ENCODE results near the gene YWHAE. TPM values are rescaled to one million over a fixed set of nuclear protein-coding genes. Genes with fewer than 3 reads are reported as not detected.

Gene YWHAE
- total RNA-seq, 1 experiment from 2014 or later, result 537 TPM

GRCh38 chr17:1322480-1322879 lies 77.5 kb downstream of the YWHAE start:
- Histone ChIP-seq H3K4me3 (ENCODE audit: low read depth in 2 of 2, low read length in 2 of 2) (no peak overlapping the region), H3K27ac (ENCODE audit: low read length) (no peak overlapping the region), H3K27me3 (ENCODE audit: control insufficient read depth, insufficient read depth, low read length) (no peaks in the 10 kb centered on the region), H3K9me3 (ENCODE audit: control insufficient read depth, insufficient read depth, low read depth, low read length) (no peaks in the 10 kb centered on the region), H3K36me3 (ENCODE audit: control insufficient read depth, insufficient read depth, low read length) (no peaks in the 10 kb centered on the region), H3K4me1 (ENCODE audit: control insufficient read depth, insufficient read depth, low read length) (no peaks in the 10 kb centered on the region)
- no peak for DNase-seq (ENCODE audit: low read depth, low spot score)
- ATAC-seq, result no peak
- CTCF ChIA-PET, result no interaction called here
- POLR2A ChIA-PET, result no interaction called here
- no TSS peak for BruUV-seq (replicated peaks)
- in situ Hi-C loops (cut with HindIII; ENCODE audit: low pct_unique_long_range_greater_than_20kb, low sequenced_read_pairs) (no loop called here), intact Hi-C loops (cut with micrococcal nuclease; ENCODE audit: unreplicated experiment) (loop anchor here (5.0 kb wide), 1 partner anchor 65 kb away; no protein-coding TSS in a partner anchor)
- no peak for TF ChIP-seq TCF7L2 (IDR thresholded peaks at IDR 0.05; ENCODE audit: low read depth, low read length)
- TF ChIP-seq POLR2AphosphoS5 (IDR thresholded peaks at IDR 0.05; ENCODE audit: low read depth, low read length), result no peak
- TF ChIP-seq REST (IDR thresholded peaks at IDR 0.05; ENCODE audit: insufficient read depth in 1 of 2, low read depth in 2 of 2, low read length in 1 of 2), result no peak
- TF ChIP-seq SIN3A (IDR thresholded peaks at IDR 0.05; ENCODE audit: borderline replicate concordance, insufficient read depth, low read depth, low read length), result no peak
- TF ChIP-seq CTCF (IDR thresholded peaks at IDR 0.05), result no peak

- H3K27ac ChIP-seq (ENCODE audit: low read length), result no peak overlapping the region
- POLR2A ChIA-PET, result no interaction called here
- no peaks in the 10 kb centered on the region for H3K4me1 ChIP-seq (ENCODE audit: control insufficient read depth, insufficient read depth, low read length)
- H3K9me3 ChIP-seq (ENCODE audit: control insufficient read depth, insufficient read depth, low read depth, low read length), result no peaks in the 10 kb centered on the region
- no peak overlapping the region for H3K4me3 ChIP-seq (ENCODE audit: low read depth in 2 of 2, low read length in 2 of 2)
- ATAC-seq, result no peak
- no peaks in the 10 kb centered on the region for H3K36me3 ChIP-seq (ENCODE audit: control insufficient read depth, insufficient read depth, low read length)
- CTCF ChIA-PET, result no interaction called here
- BruUV-seq (replicated peaks), result no TSS peak
- no peak for DNase-seq (ENCODE audit: low read depth, low spot score)
- intact Hi-C loops (cut with micrococcal nuclease; ENCODE audit: unreplicated experiment), result loop anchor here (5.0 kb wide), 1 partner anchor 65 kb away; no protein-coding TSS in a partner anchor
- in situ Hi-C loops (cut with HindIII; ENCODE audit: low pct_unique_long_range_greater_than_20kb, low sequenced_read_pairs), result no loop called here
- no peak for TF ChIP-seq SIN3A (IDR thresholded peaks at IDR 0.05; ENCODE audit: borderline replicate concordance, insufficient read depth, low read depth, low read length)
- no peak for TF ChIP-seq POLR2AphosphoS5 (IDR thresholded peaks at IDR 0.05; ENCODE audit: low read depth, low read length)
- no peak for TF ChIP-seq REST (IDR thresholded peaks at IDR 0.05; ENCODE audit: insufficient read depth in 1 of 2, low read depth in 2 of 2, low read length in 1 of 2)
- no peak for TF ChIP-seq TCF7L2 (IDR thresholded peaks at IDR 0.05; ENCODE audit: low read depth, low read length)
- TF ChIP-seq CTCF (IDR thresholded peaks at IDR 0.05), result no peak
- H3K27me3 ChIP-seq (ENCODE audit: control insufficient read depth, insufficient read depth, low read length), result no peaks in the 10 kb centered on the region
These were observed 78.0 kb downstream of the YWHAE start for GRCh38 chr17:1322014-1322428.

Measured in Panc1 (cell line).